HEK293 (cell line): ENCODE data around the gene PCDH1.
A peak's percentile ranks its signal among the peaks of the same experiment; 100 is the strongest.

ENCODE experiments used
- CTCF ChIA-PET: fragments of 350-600 bp; formaldehyde crosslinking; extraction: SDS; loops from one replicate; lab custom pipeline; 2021; ENCODE audit warnings: antibody characterized with exemption; lab: Yijun Ruan, JAX
- POLR2A ChIA-PET: fragments of 300-600 bp; formaldehyde crosslinking; extraction: SDS; loops from one replicate; lab custom pipeline; 2020; ENCODE audit warnings: antibody characterized with exemption, inconsistent platforms; lab: Yijun Ruan, JAX
- H3K27ac ChIP-seq: fragments of 200-500 bp; sonication (Bioruptor generic); 2 replicates; pipeline ENCODE4 v1.5.1; 2014; ENCODE audit warnings: low read depth, low read length, control low read depth, inconsistent platforms; ENCODE audit errors: extremely low read depth
- H3K36me3 ChIP-seq, 2 experiments: fragments of 200-500 bp in 1 of 2; sonication (Bioruptor generic) in 1 of 2; 1 replicate in 1 of 2; 2 replicates in 1 of 2; pipeline ENCODE4 v1.5.1; 2014 to 2017; ENCODE audit warnings: inconsistent platforms in 2 of 2, low read length in 2 of 2; ENCODE audit not compliant: control insufficient read depth in 2 of 2, insufficient read depth in 1 of 2
- H3K4me1 ChIP-seq: fragments of 200-500 bp; sonication (Bioruptor generic); 2 replicates; pipeline ENCODE4 v1.5.1; 2014; ENCODE audit warnings: mild to moderate bottlenecking, low read length, inconsistent platforms; ENCODE audit not compliant: control insufficient read depth, insufficient read depth
- H3K4me3 ChIP-seq: 2 replicates; pipeline ENCODE4 v1.5.1; 2011; ENCODE audit warnings: low read depth, mild to moderate bottlenecking, control low read depth, low read length, moderate library complexity
- H3K9me3 ChIP-seq: fragments of 200-500 bp; sonication (Bioruptor generic); 2 replicates; pipeline ENCODE4 v1.5.1; 2014; ENCODE audit warnings: low read depth, low read length, inconsistent platforms; ENCODE audit not compliant: control insufficient read depth, insufficient read depth
- HOXD13 ChIP-seq: sonication (generic); formaldehyde crosslinking; IDR thresholded peaks from 2 replicates; pipeline ENCODE4 v1.8.0; 2022; ENCODE audit warnings: missing genetic modification reagents, borderline replicate concordance
- INSM2 ChIP-seq: fragments of 450-650 bp; formaldehyde crosslinking; IDR thresholded peaks from 2 replicates; pipeline ENCODE4 v1.5.1; 2016; ENCODE audit warnings: missing biosample characterization, missing genetic modification characterization
- KLF8 ChIP-seq: fragments of 450-650 bp; formaldehyde crosslinking; IDR thresholded peaks from 2 replicates; pipeline ENCODE4 v1.5.1; 2016; ENCODE audit warnings: missing biosample characterization, missing genetic modification characterization
- KLF9 ChIP-seq: fragments of 450-650 bp; formaldehyde crosslinking; IDR thresholded peaks from 2 replicates; pipeline ENCODE4 v1.5.1; 2016; ENCODE audit warnings: missing biosample characterization, missing genetic modification characterization, low read depth
- SCRT1 ChIP-seq: fragments of 450-650 bp; formaldehyde crosslinking; IDR thresholded peaks from 2 replicates; pipeline ENCODE4 v1.5.1; 2016; ENCODE audit warnings: missing biosample characterization, missing genetic modification characterization, borderline replicate concordance
- SCRT2 ChIP-seq: fragments of 450-650 bp; formaldehyde crosslinking; IDR thresholded peaks from 2 replicates; pipeline ENCODE4 v1.5.1; 2016; ENCODE audit warnings: missing biosample characterization, missing genetic modification characterization
- WT1 ChIP-seq: fragments of 450-650 bp; formaldehyde crosslinking; IDR thresholded peaks from 2 replicates; pipeline ENCODE4 v1.5.1; 2016; ENCODE audit warnings: missing biosample characterization, missing genetic modification characterization
- ZBTB11 ChIP-seq: fragments of 450-650 bp; formaldehyde crosslinking; conservative IDR thresholded peaks from 2 replicates; pipeline ENCODE4 v1.5.1; 2016; ENCODE audit warnings: low read depth, missing biosample characterization, missing genetic modification characterization
- ZIC2 ChIP-seq: fragments of 450-650 bp; formaldehyde crosslinking; IDR thresholded peaks from 2 replicates; pipeline ENCODE4 v1.5.1; 2016; ENCODE audit warnings: missing biosample characterization, missing genetic modification characterization
- ZNF114 ChIP-seq: fragments of 450-650 bp; formaldehyde crosslinking; IDR thresholded peaks from 2 replicates; pipeline ENCODE4 v1.5.0; 2017; ENCODE audit warnings: missing biosample characterization, missing genetic modification characterization
- ZNF146 ChIP-seq: fragments of 450-650 bp; formaldehyde crosslinking; IDR thresholded peaks from 2 replicates; pipeline ENCODE4 v1.5.1; 2016; ENCODE audit warnings: missing biosample characterization, missing genetic modification characterization
- ZNF148 ChIP-seq: fragments of 450-650 bp; formaldehyde crosslinking; IDR thresholded peaks from 2 replicates; pipeline ENCODE4 v1.5.0; 2017; ENCODE audit warnings: missing biosample characterization, missing genetic modification characterization, borderline replicate concordance
- ZNF157 ChIP-seq: fragments of 450-650 bp; formaldehyde crosslinking; IDR thresholded peaks from 2 replicates; pipeline ENCODE4 v1.5.1; 2016; ENCODE audit warnings: missing biosample characterization, missing genetic modification characterization
- ZNF2 ChIP-seq: fragments of 450-650 bp; formaldehyde crosslinking; IDR thresholded peaks from 2 replicates; pipeline ENCODE4 v1.5.1; 2016; ENCODE audit warnings: missing biosample characterization, missing genetic modification characterization
- ZNF202 ChIP-seq: fragments of 450-650 bp; formaldehyde crosslinking; IDR thresholded peaks from 2 replicates; pipeline ENCODE4 v1.5.1; 2016; ENCODE audit warnings: missing biosample characterization, missing genetic modification characterization, borderline replicate concordance
- ZNF266 ChIP-seq: fragments of 450-650 bp; formaldehyde crosslinking; IDR thresholded peaks from 2 replicates; pipeline ENCODE4 v1.5.1; 2016; ENCODE audit warnings: missing biosample characterization, missing genetic modification characterization, low read depth
- ZNF311 ChIP-seq: fragments of 450-650 bp; formaldehyde crosslinking; IDR thresholded peaks from 2 replicates; pipeline ENCODE4 v1.5.1; 2017; ENCODE audit warnings: missing biosample characterization, missing genetic modification characterization, borderline replicate concordance
- ZNF404 ChIP-seq: fragments of 450-650 bp; formaldehyde crosslinking; IDR thresholded peaks from 2 replicates; pipeline ENCODE4 v1.5.1; 2017; ENCODE audit warnings: missing biosample characterization, missing genetic modification characterization
- ZNF426 ChIP-seq: fragments of 450-650 bp; formaldehyde crosslinking; IDR thresholded peaks from 2 replicates; pipeline ENCODE4 v1.5.1; 2017; ENCODE audit warnings: missing biosample characterization, missing genetic modification characterization, mild to moderate bottlenecking, inconsistent platforms, moderate library complexity
- ZNF513 ChIP-seq: fragments of 450-650 bp; IDR thresholded peaks from 2 replicates; pipeline ENCODE4 v1.5.1; 2018; ENCODE audit warnings: missing biosample characterization, missing genetic modification characterization
- ZNF548 ChIP-seq: fragments of 450-650 bp; formaldehyde crosslinking; IDR thresholded peaks from 2 replicates; pipeline ENCODE4 v1.5.1; 2016; ENCODE audit warnings: missing biosample characterization, missing genetic modification characterization
- ZNF677 ChIP-seq: fragments of 450-650 bp; IDR thresholded peaks from 2 replicates; pipeline ENCODE4 v1.5.0; 2018; ENCODE audit warnings: missing biosample characterization, mild to moderate bottlenecking, missing genetic modification characterization, moderate library complexity

Gene PCDH1

GRCh38 chr5:141861194-141861593 lies 17.0 kb downstream of the PCDH1 start:
- POLR2A ChIA-PET: no interaction called here
- Histone ChIP-seq H3K27ac (no peak overlapping the region), H3K9me3 (no peaks in the 10 kb centered on the region), H3K4me3 (no peak overlapping the region), H3K4me1 (no peaks in the 10 kb centered on the region), H3K36me3 (peaks cover 0 to 15% of the 10 kb centered on the region in 2 experiments; a peak in 1 of 3 replicates)
- CTCF ChIA-PET: interaction anchor here (0.6 to 0.8 kb wide), 2 partner anchors 43 to 159 kb away, joined by 3 to 4 read pairs; no protein-coding TSS in a partner anchor
- no peak for TF ChIP-seq KLF9
- TF ChIP-seq ZNF157 (tag by site-specific recombination): no peak
- TF ChIP-seq ZNF266 (tag by site-specific recombination): no peak
- TF ChIP-seq INSM2 (tag by site-specific recombination): no peak
- TF ChIP-seq KLF8: no peak
- TF ChIP-seq ZNF146 (tag by site-specific recombination): no peak
- no peak for TF ChIP-seq ZNF148 (tag by site-specific recombination)
- TF ChIP-seq ZNF311 (tag by site-specific recombination): no peak
- TF ChIP-seq SCRT1: 0 out of 2 replicates have a peak, but pooled peaks have one; percentile 45
- no peak for TF ChIP-seq ZNF2 (tag by site-specific recombination)
- TF ChIP-seq SCRT2 (tag by site-specific recombination): peak; percentile 76
- TF ChIP-seq ZNF548: no peak
- TF ChIP-seq ZNF202: no peak
- no peak for TF ChIP-seq ZNF426
- no peak for TF ChIP-seq ZNF114 (tag by site-specific recombination)
- TF ChIP-seq ZBTB11 (tag by site-specific recombination): no peak

GRCh38 chr5:141858079-141858765 lies 20.0 kb downstream of the PCDH1 start:
- CTCF ChIA-PET: interaction anchor here (1.4 to 1.5 kb wide), 2 partner anchors 20 to 166 kb away, joined by 4 to 7 read pairs; partner anchors contain the start of gene PCDH1
- Histone ChIP-seq H3K9me3 (no peaks in the 10 kb centered on the region), H3K4me3 (no peak overlapping the region), H3K36me3 (no peaks in the 10 kb centered on the region), H3K4me1 (no peaks in the 10 kb centered on the region), H3K27ac (no peak overlapping the region)
- TF ChIP-seq ZNF677 (no peak), ZNF404 (tag by site-specific recombination) (no peak), SCRT1 (no peak), ZNF513 (tag by site-specific recombination) (no peak), ZIC2 (peak; percentile 22; the same call in 1 of the 2 replicates), HOXD13 (CRISPR knock-in tag) (no peak), WT1 (peak; percentile 63; the same call in 1 of the 2 replicates)
- POLR2A ChIA-PET: interaction anchor here (1.8 kb wide), 1 partner anchor 17 kb away, joined by 4 read pairs; no protein-coding TSS in a partner anchor
